GM19467 (cell line): ENCODE data around the gene TCEA3.

Experiments used
- ATAC-seq: cut with Tn5 transposase; IDR thresholded peaks from one replicate; pipeline ENCODE4 v1.9.1; 2021; ENCODE audit warnings: mild to moderate bottlenecking, moderate library complexity; ENCODE audit not compliant: unreplicated experiment

The TCEA3 gene

GRCh38 chr1:23448846-23449245 is 24.3 kb upstream of the TCEA3 start:
- no peak for ATAC-seq

- no peak for ATAC-seq
Observed at GRCh38 chr1:23446661-23447310, 22.2 kb upstream of the TCEA3 start.

GRCh38 chr1:23444596-23445390 is 20.2 kb upstream of the TCEA3 start:
- no peak for ATAC-seq

- no peak for ATAC-seq
Observed at GRCh38 chr1:23444104-23444533, 19.6 kb upstream of the TCEA3 start.

- no peak for ATAC-seq
Observed at GRCh38 chr1:23442751-23443150, 18.2 kb upstream of the TCEA3 start.

GRCh38 chr1:23441446-23442148 is 17.0 kb upstream of the TCEA3 start:
- ATAC-seq, result no peak

- ATAC-seq, result no peak
Observed at GRCh38 chr1:23438545-23438944, 14.0 kb upstream of the TCEA3 start.

GRCh38 chr1:23437355-23437664 is 12.8 kb upstream of the TCEA3 start:
- ATAC-seq, result no peak

- ATAC-seq, result no peak
Observed at GRCh38 chr1:23436520-23437354, 12.2 kb upstream of the TCEA3 start.

GRCh38 chr1:23434260-23434775 is 9.8 kb upstream of the TCEA3 start:
- no peak for ATAC-seq

- no peak for ATAC-seq
Observed at GRCh38 chr1:23433122-23433521, 8.6 kb upstream of the TCEA3 start.

GRCh38 chr1:23431431-23431830 is 6.9 kb upstream of the TCEA3 start:
- ATAC-seq, result no peak

- no peak for ATAC-seq
Observed at GRCh38 chr1:23430803-23431202, 6.3 kb upstream of the TCEA3 start.

GRCh38 chr1:23428136-23428905 is 3.8 kb upstream of the TCEA3 start:
- ATAC-seq, result no peak

- ATAC-seq, result no peak
Observed at GRCh38 chr1:23427550-23427949, 3.0 kb upstream of the TCEA3 start.

- ATAC-seq, result no peak
Observed at GRCh38 chr1:23426828-23427227, 2.3 kb upstream of the TCEA3 start.

- no peak for ATAC-seq
Observed at GRCh38 chr1:23425193-23425494, 596 bp upstream of the TCEA3 start.

- ATAC-seq, result no peak
Observed at GRCh38 chr1:23423415-23424292, 894 bp downstream of the TCEA3 start.

GRCh38 chr1:23422941-23423340 is 1.6 kb downstream of the TCEA3 start:
- no peak for ATAC-seq
